Liver (tissue), 3 donors: Measurements from ENCODE around the gene KCNA10.

Experiments
- EGR1 ChIP-seq, 2 donors: IDR thresholded peaks; 2 replicates each; pipeline ENCODE4 v1.6.1; 2016 to 2018; ENCODE audit warnings: antibody characterized with exemption in 2 of 2, low read depth in 2 of 2
- GABPA ChIP-seq, 2 donors: IDR thresholded peaks in 1 of 2; conservative IDR thresholded peaks in 1 of 2; 2 replicates each; pipeline ENCODE4 v1.6.1; 2016; ENCODE audit warnings: antibody characterized with exemption in 2 of 2, mild to moderate bottlenecking in 1 of 2, moderate library complexity in 1 of 2
- JUND ChIP-seq, 2 donors: IDR thresholded peaks; 2 replicates each; pipeline ENCODE4 v1.6.1; 2016; ENCODE audit warnings: antibody characterized with exemption in 2 of 2
- RAD21 ChIP-seq, 2 donors: IDR thresholded peaks; 2 replicates each; pipeline ENCODE4 v1.6.1; 2016; ENCODE audit warnings: antibody characterized with exemption in 2 of 2, mild to moderate bottlenecking in 2 of 2
- RXRA ChIP-seq, 2 donors: IDR thresholded peaks; 2 replicates each; pipeline ENCODE4 v1.6.1; 2017 to 2018; ENCODE audit warnings: antibody characterized with exemption in 2 of 2, mild to moderate bottlenecking in 1 of 2
- SP1 ChIP-seq: IDR thresholded peaks from 2 replicates; pipeline ENCODE4 v1.6.1; 2018; ENCODE audit warnings: antibody characterized with exemption, mild to moderate bottlenecking
- TF ChIP-seq, protein P1 (sequence below): fragments of 150-350 bp; IDR thresholded peaks from 2 replicates; pipeline ENCODE4 v1.5.1; 2017; ENCODE audit warnings: improper control_type of control experiment, low read depth, low read length; ENCODE audit not compliant: missing input control
- TF ChIP-seq, protein P2 (sequence below): IDR thresholded peaks from 2 replicates; pipeline ENCODE4 v1.6.1; 2016; ENCODE audit warnings: antibody characterized with exemption, mild to moderate bottlenecking
- TF ChIP-seq, protein P3 (sequence below): IDR thresholded peaks from 2 replicates; pipeline ENCODE4 v1.6.1; 2016; ENCODE audit warnings: antibody characterized with exemption
- TF ChIP-seq, protein P4 (sequence below): IDR thresholded peaks from 2 replicates; pipeline ENCODE4 v1.6.1; 2016; ENCODE audit warnings: antibody characterized with exemption
- TF ChIP-seq, protein P5 (sequence below): IDR thresholded peaks from 2 replicates; pipeline ENCODE4 v1.6.1; 2016; ENCODE audit warnings: antibody characterized with exemption
- donor health status: healthy.
- donor health status: healthy.

DNA sequence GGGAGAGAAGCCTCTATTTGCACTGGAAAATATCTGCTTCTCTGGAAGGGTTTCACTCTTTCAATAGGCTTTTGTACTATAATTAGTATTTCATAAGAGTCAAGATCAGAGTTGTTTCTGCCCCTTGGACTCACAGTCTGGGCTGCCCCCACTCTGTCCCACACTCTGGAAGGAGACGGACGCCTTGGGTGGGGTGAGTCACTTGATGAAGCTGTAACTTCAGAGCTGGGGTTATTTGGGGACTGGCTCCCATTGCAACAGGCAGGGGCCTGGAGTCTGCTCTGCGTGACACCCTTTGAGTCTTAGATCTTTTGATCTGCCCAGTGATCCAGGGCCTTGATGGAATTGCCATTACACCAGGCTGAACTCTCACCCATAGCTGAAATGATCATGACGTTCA is 4.0 kb upstream of the KCNA10 start:
- TF ChIP-seq, protein P1, sequence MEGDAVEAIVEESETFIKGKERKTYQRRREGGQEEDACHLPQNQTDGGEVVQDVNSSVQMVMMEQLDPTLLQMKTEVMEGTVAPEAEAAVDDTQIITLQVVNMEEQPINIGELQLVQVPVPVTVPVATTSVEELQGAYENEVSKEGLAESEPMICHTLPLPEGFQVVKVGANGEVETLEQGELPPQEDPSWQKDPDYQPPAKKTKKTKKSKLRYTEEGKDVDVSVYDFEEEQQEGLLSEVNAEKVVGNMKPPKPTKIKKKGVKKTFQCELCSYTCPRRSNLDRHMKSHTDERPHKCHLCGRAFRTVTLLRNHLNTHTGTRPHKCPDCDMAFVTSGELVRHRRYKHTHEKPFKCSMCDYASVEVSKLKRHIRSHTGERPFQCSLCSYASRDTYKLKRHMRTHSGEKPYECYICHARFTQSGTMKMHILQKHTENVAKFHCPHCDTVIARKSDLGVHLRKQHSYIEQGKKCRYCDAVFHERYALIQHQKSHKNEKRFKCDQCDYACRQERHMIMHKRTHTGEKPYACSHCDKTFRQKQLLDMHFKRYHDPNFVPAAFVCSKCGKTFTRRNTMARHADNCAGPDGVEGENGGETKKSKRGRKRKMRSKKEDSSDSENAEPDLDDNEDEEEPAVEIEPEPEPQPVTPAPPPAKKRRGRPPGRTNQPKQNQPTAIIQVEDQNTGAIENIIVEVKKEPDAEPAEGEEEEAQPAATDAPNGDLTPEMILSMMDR = no peak
- no peak for TF ChIP-seq JUND (IDR thresholded peaks at IDR 0.05)
- TF ChIP-seq SP1 = no peak
- TF ChIP-seq, protein P2, sequence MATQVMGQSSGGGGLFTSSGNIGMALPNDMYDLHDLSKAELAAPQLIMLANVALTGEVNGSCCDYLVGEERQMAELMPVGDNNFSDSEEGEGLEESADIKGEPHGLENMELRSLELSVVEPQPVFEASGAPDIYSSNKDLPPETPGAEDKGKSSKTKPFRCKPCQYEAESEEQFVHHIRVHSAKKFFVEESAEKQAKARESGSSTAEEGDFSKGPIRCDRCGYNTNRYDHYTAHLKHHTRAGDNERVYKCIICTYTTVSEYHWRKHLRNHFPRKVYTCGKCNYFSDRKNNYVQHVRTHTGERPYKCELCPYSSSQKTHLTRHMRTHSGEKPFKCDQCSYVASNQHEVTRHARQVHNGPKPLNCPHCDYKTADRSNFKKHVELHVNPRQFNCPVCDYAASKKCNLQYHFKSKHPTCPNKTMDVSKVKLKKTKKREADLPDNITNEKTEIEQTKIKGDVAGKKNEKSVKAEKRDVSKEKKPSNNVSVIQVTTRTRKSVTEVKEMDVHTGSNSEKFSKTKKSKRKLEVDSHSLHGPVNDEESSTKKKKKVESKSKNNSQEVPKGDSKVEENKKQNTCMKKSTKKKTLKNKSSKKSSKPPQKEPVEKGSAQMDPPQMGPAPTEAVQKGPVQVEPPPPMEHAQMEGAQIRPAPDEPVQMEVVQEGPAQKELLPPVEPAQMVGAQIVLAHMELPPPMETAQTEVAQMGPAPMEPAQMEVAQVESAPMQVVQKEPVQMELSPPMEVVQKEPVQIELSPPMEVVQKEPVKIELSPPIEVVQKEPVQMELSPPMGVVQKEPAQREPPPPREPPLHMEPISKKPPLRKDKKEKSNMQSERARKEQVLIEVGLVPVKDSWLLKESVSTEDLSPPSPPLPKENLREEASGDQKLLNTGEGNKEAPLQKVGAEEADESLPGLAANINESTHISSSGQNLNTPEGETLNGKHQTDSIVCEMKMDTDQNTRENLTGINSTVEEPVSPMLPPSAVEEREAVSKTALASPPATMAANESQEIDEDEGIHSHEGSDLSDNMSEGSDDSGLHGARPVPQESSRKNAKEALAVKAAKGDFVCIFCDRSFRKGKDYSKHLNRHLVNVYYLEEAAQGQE = no peak
- no peak for TF ChIP-seq GABPA (IDR thresholded peaks at IDR 0.05 in 1 of 2, conservative IDR thresholded peaks at IDR 0.05 in 1 of 2)
- TF ChIP-seq RAD21 (IDR thresholded peaks at IDR 0.05) = no peak
- TF ChIP-seq, protein P3, sequence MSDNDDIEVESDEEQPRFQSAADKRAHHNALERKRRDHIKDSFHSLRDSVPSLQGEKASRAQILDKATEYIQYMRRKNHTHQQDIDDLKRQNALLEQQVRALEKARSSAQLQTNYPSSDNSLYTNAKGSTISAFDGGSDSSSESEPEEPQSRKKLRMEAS = no peak
- TF ChIP-seq EGR1 (IDR thresholded peaks at IDR 0.05; ENCODE audit: low read depth in 2 of 2) = no peak
- no peak for TF ChIP-seq RXRA (IDR thresholded peaks at IDR 0.05)
- TF ChIP-seq, protein P4, sequence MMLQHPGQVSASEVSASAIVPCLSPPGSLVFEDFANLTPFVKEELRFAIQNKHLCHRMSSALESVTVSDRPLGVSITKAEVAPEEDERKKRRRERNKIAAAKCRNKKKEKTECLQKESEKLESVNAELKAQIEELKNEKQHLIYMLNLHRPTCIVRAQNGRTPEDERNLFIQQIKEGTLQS = no peak
- TF ChIP-seq, protein P5, sequence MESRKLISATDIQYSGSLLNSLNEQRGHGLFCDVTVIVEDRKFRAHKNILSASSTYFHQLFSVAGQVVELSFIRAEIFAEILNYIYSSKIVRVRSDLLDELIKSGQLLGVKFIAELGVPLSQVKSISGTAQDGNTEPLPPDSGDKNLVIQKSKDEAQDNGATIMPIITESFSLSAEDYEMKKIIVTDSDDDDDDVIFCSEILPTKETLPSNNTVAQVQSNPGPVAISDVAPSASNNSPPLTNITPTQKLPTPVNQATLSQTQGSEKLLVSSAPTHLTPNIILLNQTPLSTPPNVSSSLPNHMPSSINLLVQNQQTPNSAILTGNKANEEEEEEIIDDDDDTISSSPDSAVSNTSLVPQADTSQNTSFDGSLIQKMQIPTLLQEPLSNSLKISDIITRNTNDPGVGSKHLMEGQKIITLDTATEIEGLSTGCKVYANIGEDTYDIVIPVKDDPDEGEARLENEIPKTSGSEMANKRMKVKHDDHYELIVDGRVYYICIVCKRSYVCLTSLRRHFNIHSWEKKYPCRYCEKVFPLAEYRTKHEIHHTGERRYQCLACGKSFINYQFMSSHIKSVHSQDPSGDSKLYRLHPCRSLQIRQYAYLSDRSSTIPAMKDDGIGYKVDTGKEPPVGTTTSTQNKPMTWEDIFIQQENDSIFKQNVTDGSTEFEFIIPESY = no peak
